GM19452 (cell line): ENCODE results near the gene GYPC.
"Not testable (repeated sequence)": the region's sequence is repeated elsewhere in the genome, so short reads cannot be mapped to it uniquely, and the experiment has no call there.

Experiments
- ATAC-seq: cut with Tn5 transposase; IDR thresholded peaks from one replicate; pipeline ENCODE4 v1.9.1; 2021; ENCODE audit not compliant: unreplicated experiment

GYPC gene

GRCh38 chr2:126698376-126698775 is 42.4 kb downstream of the GYPC start:
- no peak for ATAC-seq

- no peak for ATAC-seq
Measured at GRCh38 chr2:126699018-126699417, 43.1 kb downstream of the GYPC start.

GRCh38 chr2:126699716-126700581 is 44.0 kb downstream of the GYPC start:
- ATAC-seq, result no peak

- no peak for ATAC-seq
Measured at GRCh38 chr2:126700677-126701076, 44.7 kb downstream of the GYPC start.

- ATAC-seq, result no peak
Measured at GRCh38 chr2:126703311-126703710, 47.4 kb downstream of the GYPC start.

GRCh38 chr2:126704434-126705160 is 48.6 kb downstream of the GYPC start:
- ATAC-seq, result no peak

GRCh38 chr2:126707191-126707590 is 51.2 kb downstream of the GYPC start:
- no peak for ATAC-seq

- no peak for ATAC-seq
Measured at GRCh38 chr2:126707941-126708340, 52.0 kb downstream of the GYPC start.

GRCh38 chr2:126714191-126714965 is 58.4 kb downstream of the GYPC start:
- no peak for ATAC-seq

GRCh38 chr2:126715111-126715510 is 59.2 kb downstream of the GYPC start:
- no peak for ATAC-seq

- no peak for ATAC-seq
Measured at GRCh38 chr2:126715576-126716406, 59.8 kb downstream of the GYPC start.

- ATAC-seq, result not testable (repeated sequence)
Measured at GRCh38 chr2:126717277-126717676, 61.3 kb downstream of the GYPC start.

- ATAC-seq, result no peak
Measured at GRCh38 chr2:126717928-126718327, 62.0 kb downstream of the GYPC start.

- no peak for ATAC-seq
Measured at GRCh38 chr2:126719191-126719832, 63.4 kb downstream of the GYPC start.

- no peak for ATAC-seq
Measured at GRCh38 chr2:126719833-126720351, 63.9 kb downstream of the GYPC start.

- ATAC-seq, result no peak
Measured at GRCh38 chr2:126720638-126721037, 64.7 kb downstream of the GYPC start.

GRCh38 chr2:126722081-126722480 is 66.1 kb downstream of the GYPC start:
- ATAC-seq, result no peak

GRCh38 chr2:126722546-126722945 is 66.6 kb downstream of the GYPC start:
- ATAC-seq, result no peak

- no peak for ATAC-seq
Measured at GRCh38 chr2:126723281-126723815, 67.4 kb downstream of the GYPC start.

- no peak for ATAC-seq
Measured at GRCh38 chr2:126725580-126725979, 69.6 kb downstream of the GYPC start.
